OCI-M1 (cell line): ENCODE measurements around the gene UBE2E1.
"Not testable (repeated sequence)": the region's sequence is repeated elsewhere in the genome, so short reads cannot be mapped to it uniquely, and the experiment has no call there.

ENCODE experiments used
- DNase-seq: peaks from one replicate; lab custom pipeline; 2025; lab: John Stamatoyannopoulos, UW

Gene UBE2E1

DNA sequence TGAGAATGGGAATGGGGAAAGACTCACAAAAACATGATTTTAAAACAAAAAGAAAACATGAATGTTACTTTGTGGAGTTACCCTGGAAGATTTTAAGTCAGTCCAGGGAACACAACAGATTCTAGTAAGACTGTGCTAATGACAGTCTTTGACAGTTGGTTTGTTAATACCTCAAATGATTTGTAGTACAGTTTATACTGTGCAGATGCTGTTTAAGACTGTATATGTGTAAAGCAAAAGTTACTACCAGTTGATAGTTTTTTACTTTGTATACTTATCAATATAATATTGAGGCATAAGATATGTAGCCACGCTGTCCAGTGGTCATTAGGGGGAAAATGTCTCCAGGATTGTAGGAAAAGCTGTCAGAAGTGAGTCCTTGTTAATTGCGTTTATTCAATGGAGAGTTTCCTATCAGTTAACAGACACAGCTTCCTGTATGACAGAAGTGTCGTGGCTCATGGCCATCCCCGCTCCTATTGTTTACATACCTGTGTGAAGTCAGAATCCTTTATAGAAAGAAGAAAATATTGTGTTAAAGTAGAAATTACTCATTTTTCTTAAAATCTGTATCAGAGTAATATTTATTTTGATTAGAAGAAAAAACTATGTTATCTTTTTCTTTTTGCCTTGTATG lies 75.1 kb downstream of the UBE2E1 start:
- no peak for DNase-seq

DNA sequence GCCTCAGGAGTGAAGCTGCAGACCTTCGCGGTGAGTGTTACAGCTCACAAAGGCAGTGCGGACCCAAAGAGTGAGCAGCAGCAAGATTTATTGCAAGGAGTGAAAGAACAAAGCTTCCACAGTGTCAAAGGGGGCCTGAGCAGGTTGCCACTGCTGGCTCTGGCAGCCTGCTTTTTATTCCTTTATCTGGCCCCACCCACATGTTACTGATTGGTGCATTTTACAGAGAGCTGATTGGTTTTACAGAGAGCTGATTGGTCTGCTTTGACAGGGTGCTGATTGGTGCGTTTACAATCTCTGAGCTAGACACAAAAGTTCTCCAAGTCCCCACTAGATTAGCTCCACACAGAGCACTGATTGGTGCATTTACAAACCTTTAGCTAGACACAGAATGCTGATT lies 76.2 kb downstream of the UBE2E1 start:
- not testable (repeated sequence) for DNase-seq

DNA sequence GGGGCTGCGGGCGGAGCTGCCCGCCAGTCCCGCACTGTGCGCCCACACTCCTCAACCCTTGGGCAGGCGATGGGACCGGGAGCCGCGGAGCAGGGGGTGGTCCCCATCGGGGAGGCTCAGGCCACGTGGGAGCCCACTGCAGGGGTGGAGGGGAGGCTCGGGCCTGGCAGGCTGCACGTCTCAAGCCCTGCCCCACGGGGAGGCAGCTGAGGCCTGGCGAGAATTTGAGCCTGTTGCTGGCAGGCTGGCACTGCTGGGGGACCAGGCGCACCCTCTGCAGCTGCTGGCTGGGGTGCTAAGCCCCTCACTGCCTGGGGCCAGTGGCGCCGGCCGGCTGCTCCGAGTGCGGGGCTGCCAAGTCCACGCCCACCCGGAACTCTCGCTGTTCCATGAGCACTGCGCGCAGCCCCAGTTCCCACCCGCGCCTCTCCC lies 76.7 kb downstream of the UBE2E1 start:
- no peak for DNase-seq

DNA sequence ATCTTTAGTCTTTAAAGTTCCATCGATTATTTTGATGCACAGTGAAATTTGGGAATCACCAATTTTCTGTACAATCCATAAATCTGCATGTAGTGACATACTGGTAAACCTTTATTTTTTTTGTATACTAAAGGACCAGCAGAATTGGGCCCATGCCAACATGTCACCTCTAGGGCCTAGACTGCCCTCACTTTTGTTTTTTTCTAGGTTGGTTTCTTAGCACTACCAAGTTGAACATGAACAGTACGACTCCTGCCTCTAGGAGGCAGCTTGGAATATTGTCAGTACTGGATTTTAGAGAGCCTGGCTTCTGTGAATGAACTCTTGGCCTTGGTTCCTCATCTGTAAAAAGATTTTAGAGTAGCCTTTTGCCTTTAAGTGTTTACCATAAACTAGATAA lies 78.7 kb downstream of the UBE2E1 start:
- DNase-seq = peak; percentile 21

DNA sequence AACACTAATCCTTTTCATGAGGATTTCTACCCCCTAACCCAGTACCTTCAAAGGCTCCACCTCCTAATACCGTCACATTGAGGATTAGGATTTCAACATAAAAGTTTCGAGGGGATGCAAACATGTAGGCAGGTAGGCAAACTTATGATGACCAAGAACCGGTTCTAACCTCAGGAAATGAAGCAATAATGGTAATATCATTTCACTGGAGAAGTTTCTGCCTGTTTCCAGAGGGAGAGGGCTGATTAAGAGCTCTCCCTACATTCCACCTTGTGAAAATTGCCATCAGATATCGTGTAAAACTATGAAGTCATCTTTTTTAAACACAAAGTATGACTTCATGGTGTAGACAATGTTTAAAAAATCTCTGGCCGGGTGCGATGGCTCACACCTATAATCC lies 79.5 kb downstream of the UBE2E1 start:
- no peak for DNase-seq

DNA sequence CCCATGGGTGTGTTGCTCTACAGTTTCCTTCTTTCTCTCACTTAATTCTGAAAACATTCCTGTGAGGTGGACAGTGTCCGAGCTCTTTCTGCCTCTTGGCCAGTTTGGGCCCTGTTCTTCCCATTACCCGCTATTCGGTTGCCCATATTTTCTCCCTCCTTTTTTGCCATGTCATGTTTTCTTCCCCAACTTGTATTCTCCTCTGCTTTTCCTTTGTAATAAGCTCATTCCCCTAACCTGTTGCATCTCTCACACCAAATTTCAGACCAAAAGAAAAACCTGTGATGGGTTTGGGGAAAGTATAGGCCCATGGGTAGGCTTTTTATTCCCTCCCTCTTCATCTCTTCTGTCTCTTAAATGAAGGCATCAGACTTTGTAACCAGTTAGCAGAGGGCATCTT lies 80.6 kb downstream of the UBE2E1 start:
- DNase-seq = no peak

DNA sequence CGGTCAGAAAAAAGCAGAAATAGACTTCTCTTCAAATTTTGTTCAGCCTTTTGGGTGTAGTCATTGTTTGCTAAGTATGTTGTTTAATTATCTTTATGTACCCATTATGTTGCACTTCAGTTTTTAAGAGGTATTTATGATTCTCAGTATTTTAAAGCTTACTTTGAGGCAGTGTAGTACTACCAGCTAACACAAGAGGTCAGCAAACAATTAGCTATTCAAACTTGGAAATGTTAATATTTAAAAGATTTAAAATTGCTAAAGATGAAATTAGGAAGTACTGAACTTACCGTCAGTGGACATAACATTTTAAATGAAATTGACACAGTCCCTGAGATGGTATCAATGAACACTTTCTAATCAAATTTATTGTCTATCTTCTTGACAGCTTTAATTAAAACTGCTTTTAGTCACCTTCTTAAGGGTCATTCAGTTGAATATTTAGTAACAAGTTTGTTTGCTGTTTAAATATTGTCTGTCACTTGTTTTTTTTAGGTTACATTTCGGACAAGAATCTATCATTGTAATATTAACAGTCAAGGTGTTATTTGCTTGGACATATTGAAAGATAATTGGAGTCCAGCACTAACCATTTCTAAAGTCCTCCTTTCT lies 83.0 kb downstream of the UBE2E1 start:
- peak; percentile 72 for DNase-seq

DNA sequence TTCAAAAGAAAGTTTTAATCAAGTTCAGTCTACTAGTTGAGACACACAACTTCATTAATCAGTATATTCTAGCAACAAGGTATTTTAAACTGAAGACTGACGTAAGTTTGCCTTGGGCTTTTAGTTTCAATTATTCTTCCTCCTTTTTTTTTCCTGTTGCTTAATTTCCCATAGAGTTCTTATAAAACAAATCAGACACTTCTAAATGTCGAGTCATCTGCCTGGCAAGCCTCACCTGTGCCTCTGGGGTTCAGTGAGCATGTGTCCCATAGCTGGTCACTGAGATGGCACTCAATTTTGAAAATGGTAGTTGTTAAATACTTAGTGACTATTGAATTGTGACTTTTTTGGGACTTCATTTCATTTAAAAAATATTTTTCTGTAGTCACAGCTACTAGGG lies 83.6 kb downstream of the UBE2E1 start:
- no peak for DNase-seq

DNA sequence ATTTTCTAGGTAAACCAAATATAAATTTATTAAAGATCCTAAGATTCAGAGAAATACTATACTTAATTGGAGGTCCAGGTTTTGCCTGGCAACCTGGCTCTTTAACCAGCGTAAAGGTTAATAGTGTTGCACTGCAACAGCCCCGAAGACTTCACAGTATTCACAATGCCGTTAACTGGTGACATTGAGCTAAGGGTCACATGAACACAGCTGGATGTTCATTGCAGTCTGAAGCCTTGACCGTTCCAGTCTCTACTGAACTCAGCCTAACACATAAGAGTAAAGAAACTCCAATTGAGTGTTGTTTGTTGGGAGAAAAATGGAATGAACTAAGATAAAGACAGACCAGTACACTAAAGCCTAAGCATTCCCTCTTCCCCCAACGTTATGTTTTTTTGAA lies 84.2 kb downstream of the UBE2E1 start:
- DNase-seq = no peak

DNA sequence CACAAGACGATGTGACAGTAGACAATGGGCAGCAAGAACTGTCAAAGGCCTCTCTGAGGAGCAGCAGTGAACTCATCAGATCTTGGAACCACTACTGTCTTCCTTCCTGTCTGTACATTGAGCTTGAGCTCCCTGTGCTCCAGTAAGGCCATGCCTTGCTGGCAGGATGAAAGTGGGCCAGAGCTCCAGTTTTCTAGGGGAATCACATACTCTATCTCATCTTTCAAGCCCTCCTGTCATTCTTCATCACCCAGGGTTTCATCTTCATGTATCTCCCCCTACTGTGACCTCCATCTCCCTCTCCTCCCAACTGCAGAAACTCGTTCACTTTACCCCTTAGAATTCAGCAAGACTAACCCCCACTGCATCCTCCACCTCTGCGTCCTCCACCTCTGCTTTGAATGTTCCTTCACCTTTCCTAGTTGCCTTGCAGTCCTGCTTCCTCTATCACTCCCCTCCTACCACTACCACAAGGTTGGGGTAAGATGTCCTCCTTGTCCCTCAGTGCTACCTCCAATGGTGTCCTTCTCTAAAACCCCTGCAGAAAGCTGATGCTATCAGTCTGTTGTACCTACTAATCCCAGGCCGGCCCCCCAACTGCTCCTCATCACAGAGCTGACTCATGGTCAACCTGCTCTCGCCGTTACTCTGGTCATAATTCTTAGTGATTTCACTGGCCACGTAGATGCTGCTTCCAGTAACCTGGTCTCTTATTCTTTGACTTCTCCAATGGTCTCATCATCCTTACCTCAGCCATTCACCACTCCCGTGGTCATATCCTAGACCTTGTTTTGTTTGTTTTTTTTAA lies 88.7 kb downstream of the UBE2E1 start:
- DNase-seq = no peak

DNA sequence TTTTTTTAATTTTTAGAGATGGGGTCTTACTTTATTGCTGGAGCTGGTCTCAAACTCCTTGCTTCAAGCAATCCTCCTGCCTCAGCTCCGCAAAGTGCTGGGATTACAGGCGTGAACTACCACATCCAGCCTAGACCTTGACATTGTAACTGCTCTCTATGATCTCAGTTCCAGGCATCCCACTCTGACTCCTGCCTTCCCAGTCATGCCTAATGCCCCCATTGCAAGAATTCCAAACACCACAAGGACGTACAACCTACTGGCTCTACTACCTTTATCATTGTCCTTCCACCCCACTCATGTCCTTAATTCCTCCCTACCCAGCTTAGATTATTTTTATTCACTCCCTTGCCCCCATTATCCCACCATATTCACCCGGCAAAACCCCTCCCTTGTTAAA lies 89.4 kb downstream of the UBE2E1 start:
- DNase-seq = no peak

DNA sequence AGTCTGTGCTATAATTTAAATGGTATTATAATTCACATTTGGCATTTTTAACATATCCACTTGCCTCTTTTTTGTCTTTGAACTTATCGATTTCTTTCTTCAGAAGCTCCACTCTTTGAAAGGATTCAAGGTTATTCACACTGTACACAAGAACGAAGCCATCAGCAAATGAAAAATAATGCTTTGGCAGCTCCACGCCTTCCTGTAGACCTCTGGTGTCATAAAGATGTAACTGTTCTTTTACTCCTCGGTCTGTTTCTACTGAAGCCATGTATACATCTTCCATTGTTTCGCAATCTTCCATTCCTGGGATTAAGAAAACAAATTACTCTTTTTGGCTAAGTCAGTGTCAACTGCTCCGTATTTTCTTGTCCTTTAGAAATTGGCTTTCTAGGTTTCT lies 95.0 kb downstream of the UBE2E1 start:
- DNase-seq = no peak

DNA sequence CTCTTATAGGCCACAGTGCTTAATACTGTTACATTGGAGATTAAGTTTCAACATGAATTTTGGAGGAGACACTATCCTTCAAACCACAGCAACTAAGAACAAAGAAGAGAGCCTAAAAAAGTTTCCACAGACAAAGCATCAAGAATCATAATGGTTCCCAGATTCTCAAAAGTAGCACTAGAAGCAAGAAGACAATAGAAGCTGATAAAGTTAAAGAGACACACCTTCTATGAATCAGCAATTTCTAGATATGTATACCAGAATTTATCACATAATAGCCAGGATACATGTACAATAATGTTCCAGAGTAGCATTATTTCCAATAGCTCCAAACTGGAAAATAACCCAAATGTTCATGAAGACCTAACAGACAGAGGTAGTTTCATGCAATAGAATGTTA lies 98.8 kb downstream of the UBE2E1 start:
- DNase-seq = peak; percentile 56

DNA sequence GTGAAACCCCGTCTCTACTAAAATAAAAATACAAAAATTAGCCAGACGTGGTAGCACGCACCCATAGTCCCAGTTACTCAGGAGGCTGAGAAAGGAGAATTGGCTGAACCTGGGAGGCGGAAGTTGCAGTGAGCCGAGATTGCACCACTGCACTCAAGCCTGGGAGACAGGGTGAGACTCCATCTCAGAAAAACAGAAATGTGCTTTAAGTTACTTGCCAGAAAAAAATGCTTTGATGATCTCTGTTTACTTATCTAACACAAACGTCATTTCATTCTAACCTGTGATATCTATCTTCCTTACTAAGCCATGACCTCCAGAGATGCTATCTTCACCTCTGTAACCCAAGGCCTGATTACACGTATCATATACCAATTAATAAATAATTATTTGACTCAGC lies 103.6 kb downstream of the UBE2E1 start:
- DNase-seq = no peak

DNA sequence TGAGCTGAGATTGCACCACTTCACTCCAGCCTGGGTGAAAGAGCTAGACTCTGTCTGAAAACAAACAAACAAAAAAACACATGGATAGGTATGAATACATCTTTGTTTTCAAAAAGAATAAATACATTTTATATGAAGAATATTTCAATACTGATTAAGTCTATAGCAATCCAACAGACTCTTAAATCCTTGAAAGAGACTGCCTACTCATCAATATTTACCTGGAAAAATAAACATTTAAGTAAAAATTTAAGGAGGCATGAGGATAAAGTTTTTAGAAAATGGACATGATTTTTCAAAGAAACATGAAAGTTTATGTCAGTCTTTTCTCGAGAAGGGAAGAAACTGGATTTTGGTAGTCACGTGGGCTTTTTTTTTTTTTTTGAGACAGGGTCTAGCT lies 105.6 kb downstream of the UBE2E1 start:
- DNase-seq = no peak

DNA sequence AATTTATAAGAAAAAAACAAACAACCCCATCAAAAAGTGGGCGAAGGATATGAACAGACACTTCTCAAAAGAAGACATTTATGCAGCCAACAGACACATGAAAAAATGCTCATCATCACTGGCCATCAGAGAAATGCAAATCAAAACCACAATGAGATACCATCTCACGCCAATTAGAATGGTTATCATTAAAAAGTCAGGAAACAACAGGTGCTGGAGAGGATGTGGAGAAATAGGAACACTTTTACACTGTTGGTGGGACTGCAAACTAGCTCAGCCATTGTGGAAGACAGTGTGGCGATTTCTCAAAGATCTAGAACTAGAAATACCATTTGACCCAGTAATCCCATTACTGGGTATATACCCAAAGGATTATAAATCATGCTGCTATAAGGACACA lies 106.6 kb downstream of the UBE2E1 start:
- DNase-seq = not testable (repeated sequence)

DNA sequence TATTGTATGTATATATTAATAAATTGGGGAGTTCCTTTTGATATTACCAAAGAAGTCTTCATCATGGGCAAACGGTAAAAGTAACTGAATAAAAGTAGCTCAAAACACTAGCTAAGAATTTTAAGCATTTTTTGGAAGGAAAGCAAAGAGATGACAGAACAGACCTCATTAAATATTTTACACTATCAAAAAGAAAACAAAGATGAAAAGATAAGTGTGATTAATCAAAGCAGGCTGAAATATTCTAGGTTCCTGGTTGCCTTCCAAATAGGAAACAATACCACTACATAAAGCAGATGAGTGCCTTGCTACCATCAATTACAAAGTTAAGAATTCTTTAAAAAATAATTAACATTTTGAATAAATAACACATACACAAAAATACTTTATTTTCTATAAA lies 107.4 kb downstream of the UBE2E1 start:
- DNase-seq = no peak

DNA sequence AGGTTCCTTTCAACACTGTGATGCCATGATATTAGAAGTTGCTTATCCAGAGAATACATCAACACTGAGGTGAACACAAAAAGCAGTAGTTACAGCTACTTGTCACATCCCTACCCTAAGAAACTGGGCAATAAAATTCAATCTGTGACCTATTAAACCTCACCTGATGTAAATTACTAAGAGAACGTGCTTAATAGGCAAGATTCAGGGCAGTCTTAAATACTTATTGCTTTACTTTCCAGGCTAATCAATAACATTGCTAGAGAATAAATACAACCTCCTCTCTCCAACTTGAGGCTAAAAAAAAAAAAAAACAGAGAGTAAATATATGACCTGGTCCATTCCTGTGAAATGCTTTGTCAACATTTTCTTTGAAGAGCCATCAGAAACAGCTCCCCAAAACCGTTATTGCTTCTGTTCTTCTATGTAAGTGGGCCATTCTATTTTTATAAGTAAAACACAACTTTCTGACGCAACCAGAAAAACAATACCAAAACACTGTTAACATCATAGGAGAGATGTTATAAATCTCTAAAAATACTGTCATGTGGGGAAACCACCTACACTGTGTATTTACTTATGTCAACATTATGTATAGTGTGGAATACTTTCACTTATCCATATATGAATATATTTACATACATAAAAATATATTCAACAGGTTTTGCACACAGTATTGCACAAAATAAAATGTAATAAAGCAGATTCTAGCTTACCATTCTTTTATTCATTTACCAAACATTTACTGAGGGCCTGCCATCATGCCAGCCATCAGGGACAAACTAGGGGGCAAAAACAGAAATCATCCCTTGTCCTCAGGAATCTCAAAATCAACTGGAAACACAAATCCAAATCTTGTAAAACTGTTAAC lies 108.4 kb downstream of the UBE2E1 start:
- no peak for DNase-seq

DNA sequence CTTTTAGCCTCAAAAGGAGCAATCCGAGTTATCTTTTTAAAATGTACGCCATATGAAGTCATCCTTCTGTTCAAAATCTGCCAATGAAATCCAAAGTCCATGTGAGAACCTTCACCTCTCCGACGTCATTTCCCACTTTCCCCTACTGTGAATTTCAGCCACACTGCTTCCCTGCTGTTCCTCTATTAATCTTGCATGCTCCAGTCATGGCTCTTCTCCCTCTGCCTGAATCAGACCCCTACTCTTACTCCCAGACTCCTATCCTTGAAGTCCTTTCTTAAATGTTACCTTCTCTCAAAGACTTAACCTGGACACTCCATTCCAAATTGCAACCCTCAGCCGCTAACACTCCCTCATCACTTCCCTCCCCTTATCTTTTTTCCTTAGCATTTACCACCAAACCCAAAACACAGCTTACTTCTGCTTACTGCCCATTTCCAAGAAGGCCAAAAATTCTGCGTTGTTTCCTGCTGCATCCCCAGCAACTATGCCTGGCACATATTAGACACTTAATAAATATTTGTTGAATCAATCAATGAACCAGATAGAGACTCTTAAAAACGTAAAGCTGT lies 109.9 kb downstream of the UBE2E1 start:
- DNase-seq = peak; percentile 68

DNA sequence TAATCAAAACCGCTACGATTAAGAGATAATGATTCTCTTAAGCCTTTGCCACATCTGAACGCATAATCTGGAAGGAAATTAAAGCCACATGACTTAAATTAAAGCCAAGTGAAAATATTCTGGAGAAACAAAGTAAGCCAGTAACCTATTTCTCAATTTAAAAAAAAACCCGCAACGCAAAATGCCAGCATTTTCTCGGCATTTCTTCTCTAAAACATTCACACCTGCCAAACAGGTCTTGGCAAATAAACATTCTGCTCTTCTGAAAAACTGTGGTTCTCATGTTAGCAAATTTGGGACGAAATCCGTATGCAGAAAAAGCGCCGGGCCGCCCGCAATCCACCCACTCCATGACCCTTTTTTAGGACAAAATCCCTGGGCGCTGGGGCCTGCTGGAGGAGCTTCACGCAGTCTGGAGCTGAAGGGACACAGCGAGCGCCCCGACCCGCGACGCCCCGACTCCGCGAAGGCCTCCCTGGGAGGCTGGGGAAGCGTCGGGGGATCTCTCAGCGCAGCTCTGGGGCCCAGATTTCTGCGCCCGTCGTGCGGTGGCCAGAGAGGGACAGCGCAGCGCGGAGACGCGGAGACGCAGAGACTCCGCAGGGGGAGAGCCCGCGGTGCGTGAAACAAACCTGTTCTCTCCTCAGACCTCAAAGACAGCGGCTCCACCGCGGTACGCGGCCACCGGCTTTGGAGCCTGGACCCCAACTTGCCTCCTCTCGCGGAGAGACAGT lies 110.6 kb downstream of the UBE2E1 start:
- DNase-seq = peak; percentile 62
